GM21526 (cell line): ENCODE results near the gene SLC9A5.

Experiments
- ATAC-seq: cut with Tn5 transposase; IDR thresholded peaks from one replicate; pipeline ENCODE4 v1.9.1; 2021; ENCODE audit warnings: moderate library complexity; ENCODE audit not compliant: unreplicated experiment, low FRiP score

The SLC9A5 gene

GRCh38 chr16:67279296-67280089 is 30.7 kb downstream of the SLC9A5 start, which contains the start of gene PLEKHG4:
PLEKHG4 (plus strand) TSS chr16:67279532; CDS start chr16:67280045, 513 bp downstream.
- ATAC-seq: peak; percentile 70

GRCh38 chr16:67280090-67281015 is 31.6 kb downstream of the SLC9A5 start:
- ATAC-seq: no peak

- no peak for ATAC-seq
Measured at GRCh38 chr16:67281536-67282446, 33.0 kb downstream of the SLC9A5 start.

- ATAC-seq: no peak
Measured at GRCh38 chr16:67282447-67282805, 33.6 kb downstream of the SLC9A5 start.

- ATAC-seq: no peak
Measured at GRCh38 chr16:67283039-67283825, 34.5 kb downstream of the SLC9A5 start.

- ATAC-seq: no peak
Measured at GRCh38 chr16:67283826-67284555, 35.2 kb downstream of the SLC9A5 start.

- ATAC-seq: no peak
Measured at GRCh38 chr16:67284699-67285646, 36.2 kb downstream of the SLC9A5 start.

GRCh38 chr16:67286441-67287235 is 37.9 kb downstream of the SLC9A5 start:
- ATAC-seq: no peak

- ATAC-seq: no peak
Measured at GRCh38 chr16:67287960-67288359, 39.2 kb downstream of the SLC9A5 start.

- no peak for ATAC-seq
Measured at GRCh38 chr16:67291461-67291860, 42.7 kb downstream of the SLC9A5 start.

GRCh38 chr16:67294171-67294757 is 45.5 kb downstream of the SLC9A5 start:
- no peak for ATAC-seq

GRCh38 chr16:67294938-67295361 is 46.2 kb downstream of the SLC9A5 start:
- no peak for ATAC-seq

- ATAC-seq: no peak
Measured at GRCh38 chr16:67296420-67296819, 47.6 kb downstream of the SLC9A5 start.

GRCh38 chr16:67298277-67298676 is 49.5 kb downstream of the SLC9A5 start:
- ATAC-seq: no peak

GRCh38 chr16:67299269-67299668 is 50.5 kb downstream of the SLC9A5 start:
- no peak for ATAC-seq

GRCh38 chr16:67301080-67301782 is 52.5 kb downstream of the SLC9A5 start:
- no peak for ATAC-seq
